ENCODE data around the gene GRPEL1. TPM values are rescaled to one million over a fixed set of nuclear protein-coding genes. Genes with fewer than 3 reads are reported as not detected.

The GRPEL1 gene
- total RNA-seq, 4 donors from 2014 or later = 25.4 to 62.1 (median 33.8) TPM

- TF ChIP-seq CTCF (IDR thresholded peaks at IDR 0.05) = no peak
- DNase-seq (ENCODE audit: low spot score) (no peak), ATAC-seq (ENCODE audit: low FRiP score) (no peak)
Measured at GRCh38 chr4:7029921-7030320, 37.9 kb downstream of the GRPEL1 start.

DNA sequence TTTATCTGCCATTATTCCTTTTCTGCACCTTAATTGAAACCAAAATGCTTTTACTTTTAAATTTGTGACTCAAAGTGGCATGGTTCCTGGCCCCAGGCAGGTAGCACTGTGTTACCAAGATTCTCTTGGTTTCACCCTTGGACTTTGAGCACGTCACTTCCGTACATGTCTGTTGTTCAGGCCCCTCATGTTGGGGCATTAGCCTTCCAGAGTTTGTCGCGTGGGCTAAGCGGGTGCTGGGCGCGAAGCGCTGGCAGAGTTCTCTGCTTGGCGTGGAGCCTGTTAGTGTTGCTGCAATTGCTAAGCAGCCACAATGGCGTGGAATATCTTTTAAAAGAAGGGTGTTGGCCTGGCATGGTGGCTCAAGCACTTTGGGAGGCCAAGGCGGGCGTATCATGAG lies 38.7 kb downstream of the GRPEL1 start:
- DNase-seq (ENCODE audit: low spot score) (no peak), ATAC-seq (ENCODE audit: low FRiP score) (no peak)
- no peak for TF ChIP-seq CTCF (IDR thresholded peaks at IDR 0.05)

- DNase-seq (ENCODE audit: low spot score) (no peak), ATAC-seq (ENCODE audit: low FRiP score) (no peak)
- no peak for TF ChIP-seq CTCF (IDR thresholded peaks at IDR 0.05)
Measured at GRCh38 chr4:7027913-7028312, 40.0 kb downstream of the GRPEL1 start.

DNA sequence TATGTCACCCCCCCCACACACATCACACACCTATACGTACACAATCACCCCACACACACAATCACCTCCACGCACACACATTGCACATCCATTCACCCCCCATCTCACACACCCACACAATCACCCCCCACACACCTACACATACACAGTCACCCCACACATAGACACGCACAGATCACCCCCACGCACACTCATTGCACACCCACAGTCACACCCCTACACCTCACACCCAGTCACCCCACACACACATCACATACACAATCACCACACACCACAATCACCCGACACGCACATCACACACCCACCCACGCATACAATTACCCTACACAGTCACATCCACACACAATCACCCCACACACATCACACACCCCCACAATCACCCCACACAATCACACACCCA lies 40.6 kb downstream of the GRPEL1 start:
- DNase-seq (ENCODE audit: low spot score) (no peak), ATAC-seq (ENCODE audit: low FRiP score) (no peak)
- TF ChIP-seq CTCF (IDR thresholded peaks at IDR 0.05) = no peak

DNA sequence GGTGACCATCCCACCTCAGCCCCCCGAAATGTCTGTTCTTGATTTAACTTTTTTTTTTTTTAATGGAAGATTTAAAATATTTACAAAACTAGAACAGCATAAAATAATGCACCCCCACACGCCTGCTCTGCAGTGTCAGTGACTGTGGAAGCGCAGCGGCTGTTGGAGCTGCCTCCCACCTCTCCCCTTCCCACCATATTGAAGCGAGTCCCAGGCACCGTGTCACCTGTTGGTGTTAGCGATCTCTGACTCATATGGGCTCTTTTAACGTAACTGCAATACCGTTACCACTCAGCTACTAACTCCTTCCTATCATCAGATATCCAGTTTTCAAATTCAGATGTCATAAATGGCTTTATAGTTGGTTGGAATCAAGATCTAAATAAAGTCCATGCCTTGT lies 41.8 kb downstream of the GRPEL1 start:
- DNase-seq (ENCODE audit: low spot score) (no peak), ATAC-seq (ENCODE audit: low FRiP score) (no peak)
- no peak for TF ChIP-seq CTCF (IDR thresholded peaks at IDR 0.05)

DNA sequence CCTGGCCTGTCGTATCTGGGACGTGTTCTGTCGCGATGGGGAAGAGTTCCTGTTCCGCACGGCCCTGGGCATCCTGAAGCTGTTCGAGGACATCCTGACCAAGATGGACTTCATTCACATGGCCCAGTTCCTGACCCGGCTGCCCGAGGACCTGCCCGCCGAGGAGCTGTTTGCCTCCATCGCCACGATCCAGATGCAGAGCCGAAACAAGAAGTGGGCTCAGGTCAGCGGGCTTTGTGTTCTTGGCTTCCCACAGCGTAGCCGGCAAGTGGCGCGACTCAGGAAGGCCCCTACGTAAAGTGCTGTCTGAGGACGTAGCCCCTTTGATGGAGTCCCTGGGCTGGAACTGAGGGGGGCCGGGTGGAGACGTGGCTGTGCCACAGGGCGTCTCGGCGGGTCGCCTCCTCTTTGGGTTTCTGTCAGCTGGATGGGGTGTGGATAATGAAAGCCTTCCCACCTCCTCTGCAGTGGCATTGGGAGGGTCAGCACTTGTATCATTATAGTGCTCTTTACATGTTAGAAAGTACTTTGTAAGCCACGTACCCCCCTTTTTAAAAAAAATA lies 42.7 kb downstream of the GRPEL1 start:
- no peak for DNase-seq (ENCODE audit: low spot score)
- TF ChIP-seq CTCF (IDR thresholded peaks at IDR 0.05) = no peak
- no peak for ATAC-seq (ENCODE audit: low FRiP score)

DNA sequence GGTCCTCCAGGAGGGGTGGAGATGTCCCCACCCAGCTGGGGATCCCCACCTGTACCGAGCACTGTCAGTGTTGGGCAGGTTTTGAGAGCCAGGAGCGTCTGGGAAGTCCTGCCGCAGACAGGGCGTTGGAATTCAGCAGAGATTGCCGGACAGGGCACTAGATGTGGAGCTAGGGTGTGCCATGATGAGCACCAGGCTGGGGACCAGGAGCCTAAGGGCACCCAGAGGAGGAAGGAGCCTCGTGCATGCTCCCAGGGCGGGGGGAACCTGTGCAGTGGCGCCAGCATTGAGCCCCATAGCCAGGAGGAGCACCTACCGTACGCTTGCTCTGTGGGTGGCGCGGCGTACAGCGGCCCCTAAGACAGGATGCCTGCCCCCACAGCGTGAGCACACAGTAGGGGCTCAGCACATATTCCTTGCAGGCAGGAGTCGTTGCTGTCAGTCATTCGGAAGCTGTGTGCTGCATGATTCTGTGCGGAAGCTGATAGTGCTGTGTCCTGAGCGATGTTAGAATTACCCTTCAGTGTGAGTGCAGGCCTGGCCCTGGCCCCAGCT lies 43.5 kb downstream of the GRPEL1 start:
- DNase-seq (ENCODE audit: low spot score) (no peak), ATAC-seq (ENCODE audit: low FRiP score) (no peak)

More for the DNA sequence above, 43.5 kb downstream of the GRPEL1 start:
- no peak for TF ChIP-seq CTCF (IDR thresholded peaks at IDR 0.05)
